ENCODE data around the gene AGBL3. TPM values are rescaled to one million over a fixed set of nuclear protein-coding genes. Genes with fewer than 3 reads are reported as not detected.

Gene AGBL3
- total RNA-seq, 1 donor from 2014 or later: 0.58 TPM

DNA sequence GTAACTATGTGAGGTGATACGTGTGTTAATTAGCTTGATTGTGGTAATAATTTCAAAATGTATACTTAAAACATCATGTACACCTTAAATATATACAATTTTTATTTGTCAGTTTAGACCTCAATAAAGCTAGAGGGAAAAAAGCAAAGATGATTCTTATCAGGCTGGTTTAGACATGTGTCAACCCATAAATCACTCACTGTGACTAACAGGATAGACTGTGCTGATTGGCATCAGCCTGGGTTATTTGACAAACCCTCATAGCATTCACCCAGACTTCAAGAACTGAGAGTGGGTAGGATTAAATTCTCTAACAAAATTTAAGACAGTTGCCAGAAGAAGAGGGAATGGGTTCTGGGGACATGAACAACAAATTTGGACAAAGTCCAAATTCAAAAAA, 87.8 kb downstream of the AGBL3 start:
- no peak overlapping the region for H3K9ac ChIP-seq
- no peaks in the 10 kb centered on the region for H3K27me3 ChIP-seq
- no peaks in the 10 kb centered on the region for H3K4me1 ChIP-seq
- H3K4me3 ChIP-seq: no peak overlapping the region
- H3K36me3 ChIP-seq: no peaks in the 10 kb centered on the region
- peaks cover 3% of the 10 kb centered on the region for H3K27me3 Mint-ChIP-seq (ENCODE audit: insufficient read depth, low read depth)
- H3K79me2 ChIP-seq (ENCODE audit: low read depth): no peaks in the 10 kb centered on the region
- no peak for DNase-seq (ENCODE audit: low spot score)
- no peaks in the 10 kb centered on the region for H4K20me1 ChIP-seq (ENCODE audit: low read depth)
- no peaks in the 10 kb centered on the region for H3F3A ChIP-seq (ENCODE audit: low read depth)
- H3K4me1 Mint-ChIP-seq: no peaks in the 10 kb centered on the region
- no peak for TF ChIP-seq EZH2phosphoT487 (IDR thresholded peaks at IDR 0.05)
- TF ChIP-seq, protein P1, sequence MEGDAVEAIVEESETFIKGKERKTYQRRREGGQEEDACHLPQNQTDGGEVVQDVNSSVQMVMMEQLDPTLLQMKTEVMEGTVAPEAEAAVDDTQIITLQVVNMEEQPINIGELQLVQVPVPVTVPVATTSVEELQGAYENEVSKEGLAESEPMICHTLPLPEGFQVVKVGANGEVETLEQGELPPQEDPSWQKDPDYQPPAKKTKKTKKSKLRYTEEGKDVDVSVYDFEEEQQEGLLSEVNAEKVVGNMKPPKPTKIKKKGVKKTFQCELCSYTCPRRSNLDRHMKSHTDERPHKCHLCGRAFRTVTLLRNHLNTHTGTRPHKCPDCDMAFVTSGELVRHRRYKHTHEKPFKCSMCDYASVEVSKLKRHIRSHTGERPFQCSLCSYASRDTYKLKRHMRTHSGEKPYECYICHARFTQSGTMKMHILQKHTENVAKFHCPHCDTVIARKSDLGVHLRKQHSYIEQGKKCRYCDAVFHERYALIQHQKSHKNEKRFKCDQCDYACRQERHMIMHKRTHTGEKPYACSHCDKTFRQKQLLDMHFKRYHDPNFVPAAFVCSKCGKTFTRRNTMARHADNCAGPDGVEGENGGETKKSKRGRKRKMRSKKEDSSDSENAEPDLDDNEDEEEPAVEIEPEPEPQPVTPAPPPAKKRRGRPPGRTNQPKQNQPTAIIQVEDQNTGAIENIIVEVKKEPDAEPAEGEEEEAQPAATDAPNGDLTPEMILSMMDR (IDR thresholded peaks at IDR 0.05): no peak
- no peak for TF ChIP-seq EZH2 (IDR thresholded peaks at IDR 0.05)
- no peak overlapping the region for H3K27ac ChIP-seq
- H3K4me2 ChIP-seq: no peak overlapping the region
- no peaks in the 10 kb centered on the region for H3K36me3 Mint-ChIP-seq
- no peak overlapping the region for H3K27ac Mint-ChIP-seq
- H2AFZ ChIP-seq (replicated peaks): no peak overlapping the region
- H3K9me3 ChIP-seq (ENCODE audit: low read depth): no peaks in the 10 kb centered on the region
- peaks cover 3% of the 10 kb centered on the region for H3K9me3 Mint-ChIP-seq
- no peak overlapping the region for H3K4me3 Mint-ChIP-seq

DNA sequence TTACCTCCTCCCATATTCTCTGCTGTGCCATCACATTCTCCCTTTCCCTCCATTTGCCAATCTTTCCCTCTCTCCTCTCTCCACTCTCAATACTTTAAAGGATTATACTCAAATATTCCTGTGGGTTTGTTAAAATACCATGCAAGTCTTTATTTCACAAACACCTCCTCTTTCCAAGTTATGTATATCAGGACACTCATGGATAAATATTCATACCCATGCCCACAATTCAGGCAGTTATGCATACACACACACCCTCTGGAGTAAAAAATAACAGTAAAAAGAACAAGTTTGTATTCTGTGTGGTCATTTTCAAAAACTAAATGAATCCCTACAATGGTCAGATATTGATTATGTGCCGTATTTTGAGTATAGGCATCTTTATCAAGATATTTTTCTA, 88.2 kb downstream of the AGBL3 start:
- Histone ChIP-seq H3K27me3 (no peaks in the 10 kb centered on the region), H3K9me3 (ENCODE audit: low read depth) (no peaks in the 10 kb centered on the region), H3K4me1 (no peaks in the 10 kb centered on the region), H4K20me1 (ENCODE audit: low read depth) (no peaks in the 10 kb centered on the region), H3K36me3 (no peaks in the 10 kb centered on the region), H3K4me2 (no peak overlapping the region), H3K9ac (no peak overlapping the region), H3K79me2 (ENCODE audit: low read depth) (no peaks in the 10 kb centered on the region), H3K4me3 (no peak overlapping the region), H3F3A (ENCODE audit: low read depth) (no peaks in the 10 kb centered on the region), H2AFZ (replicated peaks) (no peak overlapping the region), H3K27ac (no peak overlapping the region)
- no peak for DNase-seq (ENCODE audit: low spot score)
- H3K4me1 Mint-ChIP-seq: no peaks in the 10 kb centered on the region
- peaks cover 3% of the 10 kb centered on the region for H3K27me3 Mint-ChIP-seq (ENCODE audit: insufficient read depth, low read depth)
- TF ChIP-seq EZH2phosphoT487 (IDR thresholded peaks at IDR 0.05) (no peak), EZH2 (IDR thresholded peaks at IDR 0.05) (no peak)
- TF ChIP-seq, protein P1 (IDR thresholded peaks at IDR 0.05): no peak
- H3K9me3 Mint-ChIP-seq: peaks cover 3% of the 10 kb centered on the region
- H3K36me3 Mint-ChIP-seq: no peaks in the 10 kb centered on the region
- H3K27ac Mint-ChIP-seq: no peak overlapping the region
- no peak overlapping the region for H3K4me3 Mint-ChIP-seq

DNA sequence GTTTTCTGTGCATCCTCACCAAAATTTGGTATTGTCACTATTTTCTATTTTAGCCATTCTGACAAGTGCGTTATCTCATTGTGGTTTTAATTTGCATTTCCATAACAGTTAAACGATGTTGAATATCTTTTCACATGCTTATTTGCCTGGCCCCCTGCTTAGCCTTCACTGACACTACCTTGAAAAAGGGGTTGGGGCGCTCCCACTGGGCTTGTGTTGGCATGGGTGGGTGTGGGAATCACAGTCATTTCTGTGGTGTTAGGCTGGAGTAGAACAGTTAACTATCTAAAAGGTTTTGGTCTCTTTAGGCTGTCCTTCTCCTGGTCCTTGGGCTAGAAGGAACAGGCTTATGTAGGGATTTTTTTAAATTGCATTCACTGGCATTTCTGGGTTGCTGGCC, 89.4 kb downstream of the AGBL3 start:
- Mint-ChIP-seq H3K4me1 (no peaks in the 10 kb centered on the region), H3K27me3 (ENCODE audit: insufficient read depth, low read depth) (peaks cover 3% of the 10 kb centered on the region), H3K36me3 (no peaks in the 10 kb centered on the region), H3K27ac (no peak overlapping the region), H3K4me3 (no peak overlapping the region), H3K9me3 (peaks cover 3% of the 10 kb centered on the region)
- Histone ChIP-seq H3K27me3 (no peaks in the 10 kb centered on the region), H3K79me2 (ENCODE audit: low read depth) (no peaks in the 10 kb centered on the region), H3K36me3 (no peaks in the 10 kb centered on the region), H3K4me2 (no peak overlapping the region), H3K27ac (no peak overlapping the region), H3K9me3 (ENCODE audit: low read depth) (no peaks in the 10 kb centered on the region), H2AFZ (replicated peaks) (no peak overlapping the region), H3F3A (ENCODE audit: low read depth) (no peaks in the 10 kb centered on the region), H3K9ac (no peak overlapping the region), H3K4me3 (no peak overlapping the region), H3K4me1 (peaks cover 3% of the 10 kb centered on the region), H4K20me1 (ENCODE audit: low read depth) (no peaks in the 10 kb centered on the region)
- no peak for DNase-seq (ENCODE audit: low spot score)
- TF ChIP-seq, protein P1 (IDR thresholded peaks at IDR 0.05): no peak

DNA sequence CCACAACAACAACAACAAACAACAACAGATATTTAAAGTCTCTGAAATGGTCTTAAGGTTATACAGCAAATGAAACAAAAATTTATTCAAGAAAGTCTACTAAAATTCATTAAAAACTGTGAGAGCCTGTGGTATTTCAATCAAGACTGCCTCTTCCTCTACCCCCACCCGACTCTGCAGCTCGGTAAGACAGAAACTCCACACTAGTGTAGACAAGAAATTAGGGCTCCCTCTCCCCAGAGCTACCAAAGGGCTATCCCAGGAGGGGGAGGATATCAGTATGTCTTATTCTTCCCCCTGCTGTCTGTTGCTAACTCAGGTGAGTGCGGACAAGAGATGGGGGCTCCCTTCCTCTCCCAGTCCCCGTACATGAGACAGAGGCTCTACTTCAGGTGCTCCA, 90.6 kb downstream of the AGBL3 start:
- Histone ChIP-seq H3K4me3 (no peak overlapping the region), H3K4me1 (peaks cover 3% of the 10 kb centered on the region), H3F3A (ENCODE audit: low read depth) (no peaks in the 10 kb centered on the region), H3K36me3 (no peaks in the 10 kb centered on the region), H3K9me3 (ENCODE audit: low read depth) (no peaks in the 10 kb centered on the region), H3K4me2 (no peak overlapping the region), H3K27ac (no peak overlapping the region), H3K27me3 (no peaks in the 10 kb centered on the region), H3K79me2 (ENCODE audit: low read depth) (no peaks in the 10 kb centered on the region), H2AFZ (replicated peaks) (no peak overlapping the region), H3K9ac (no peak overlapping the region), H4K20me1 (ENCODE audit: low read depth) (no peaks in the 10 kb centered on the region)
- H3K27me3 Mint-ChIP-seq (ENCODE audit: insufficient read depth, low read depth): peaks cover 3% of the 10 kb centered on the region
- no peaks in the 10 kb centered on the region for H3K36me3 Mint-ChIP-seq
- H3K4me1 Mint-ChIP-seq: no peaks in the 10 kb centered on the region
- no peak for TF ChIP-seq EZH2 (IDR thresholded peaks at IDR 0.05)
- no peak for TF ChIP-seq EZH2phosphoT487 (IDR thresholded peaks at IDR 0.05)
- TF ChIP-seq, protein P1 (IDR thresholded peaks at IDR 0.05): no peak
- DNase-seq (ENCODE audit: low spot score): no peak
- no peaks in the 10 kb centered on the region for H3K9me3 Mint-ChIP-seq
- no peak overlapping the region for H3K27ac Mint-ChIP-seq
- no peak overlapping the region for H3K4me3 Mint-ChIP-seq
